Endodermal cell (in vitro differentiated cells): Measurements from ENCODE around the gene DDX4. TPM values are rescaled to one million over a fixed set of nuclear protein-coding genes. Genes with fewer than 3 reads are reported as not detected.
"Not testable (repeated sequence)": the region's sequence is repeated elsewhere in the genome, so short reads cannot be mapped to it uniquely, and the experiment has no call there.

ENCODE experiments used
- DNase-seq: peaks from one replicate; pipeline ENCODE4 v3.0.0-alpha.2; 2017
- H3K27ac ChIP-seq: 2 replicates; pipeline ENCODE4 v1.5.1; 2013; ENCODE audit warnings: mild to moderate bottlenecking, low read depth, low read length, moderate library complexity
- H3K27me3 ChIP-seq: 2 replicates; pipeline ENCODE4 v1.6.1; 2013; ENCODE audit warnings: mild to moderate bottlenecking, low read length, moderate library complexity; ENCODE audit not compliant: insufficient read depth, control insufficient read depth, poor library complexity, severe bottlenecking
- H3K36me3 ChIP-seq: 2 replicates; pipeline ENCODE4 v1.7.0; 2013; ENCODE audit warnings: mild to moderate bottlenecking, low read length, moderate library complexity; ENCODE audit not compliant: control insufficient read depth, insufficient read depth
- H3K4me1 ChIP-seq: one replicate; pipeline ENCODE4 v1.7.0; 2013; ENCODE audit warnings: low read length; ENCODE audit not compliant: control insufficient read depth, insufficient read depth
- H3K4me3 ChIP-seq: 2 replicates; pipeline ENCODE4 v1.5.1; 2013; ENCODE audit warnings: mild to moderate bottlenecking, low read length, moderate library complexity
- H3K9ac ChIP-seq: 2 replicates; pipeline ENCODE4 v1.6.1; 2013; ENCODE audit warnings: mild to moderate bottlenecking, low read length, moderate library complexity; ENCODE audit not compliant: poor library complexity, severe bottlenecking; ENCODE audit errors: extremely low read depth
- H3K9me3 ChIP-seq: 2 replicates; pipeline ENCODE4 v1.6.1; 2013; ENCODE audit warnings: mild to moderate bottlenecking, low read length, moderate library complexity; ENCODE audit not compliant: control insufficient read depth
- H3K27ac Mint-ChIP-seq: 2 replicates; pipeline ENCODE4 v1.8.0; 2020; ENCODE audit warnings: mixed read lengths
- H3K27me3 Mint-ChIP-seq: 2 replicates; pipeline ENCODE4 v1.8.0; 2021; ENCODE audit warnings: mild to moderate bottlenecking, mixed read lengths; ENCODE audit not compliant: insufficient read depth
- H3K36me3 Mint-ChIP-seq: 2 replicates; pipeline ENCODE4 v1.8.0; 2020; ENCODE audit warnings: low read depth, mixed read lengths
- H3K4me1 Mint-ChIP-seq: 2 replicates; pipeline ENCODE4 v1.8.0; 2020; ENCODE audit warnings: mixed read lengths
- H3K4me3 Mint-ChIP-seq: 2 replicates; pipeline ENCODE4 v1.8.0; 2020; ENCODE audit warnings: mild to moderate bottlenecking, moderate library complexity, mixed read lengths
- H3K9me3 Mint-ChIP-seq: 2 replicates; pipeline ENCODE4 v1.8.0; 2020; ENCODE audit warnings: mild to moderate bottlenecking, mixed read lengths
- CTCF ChIP-seq: fragments of 200-600 bp; sonication (generic); conservative IDR thresholded peaks from 2 replicates; pipeline ENCODE4 v1.5.0; 2021; ENCODE audit warnings: antibody characterized with exemption, mild to moderate bottlenecking
- WGBS, 2 experiments: methylation state at CpG; one replicate each; pipeline versions ENCODE4 v1.1.5 to v1.1.7; 2013; ENCODE audit warnings: missing lambda C conversion rate in 2 of 2, mixed read lengths in 1 of 2; ENCODE audit not compliant: insufficient coverage in 1 of 2, insufficient read length in 1 of 2; 5-methylcytosine and 5-hydroxymethylcytosine counted together
- total RNA-seq, 2 donors: library from RNA; stranded (reverse); fragmentation: NEBNext Ultra II Directional in 1 of 2; extraction: Animal tissue kit (Norgen Biotek cat#: 25700) in 1 of 2; gene quantifications; 2 replicates in 1 of 2; 3 replicates in 1 of 2; pipeline ENCODE4 v1.2.1, GENCODE V29; 2021

The DDX4 gene
- total RNA-seq, 2 donors from 2014 or later, result not detected

- H3K27ac Mint-ChIP-seq, result no peak overlapping the region
- H3K4me3 ChIP-seq, result no peak overlapping the region
- H3K27me3 ChIP-seq, result no peaks in the 10 kb centered on the region
- H3K36me3 ChIP-seq, result no peaks in the 10 kb centered on the region
- WGBS, 2 experiments, result 88% methylated on average over 1 of the region's 1 CpG; no CpG with 5 or more reads in 1 of the 2 experiments
- no peak for DNase-seq
- TF ChIP-seq CTCF, result no peak
- no peak overlapping the region for H3K9ac ChIP-seq
- H3K4me1 ChIP-seq, result no peaks in the 10 kb centered on the region
- H3K4me1 Mint-ChIP-seq, result peaks cover 6% of the 10 kb centered on the region
- H3K9me3 Mint-ChIP-seq, result no peaks in the 10 kb centered on the region
- H3K27me3 Mint-ChIP-seq, result no peaks in the 10 kb centered on the region
- no peak overlapping the region for H3K27ac ChIP-seq
- H3K36me3 Mint-ChIP-seq, result no peaks in the 10 kb centered on the region
- H3K9me3 ChIP-seq, result no peaks in the 10 kb centered on the region
- no peak overlapping the region for H3K4me3 Mint-ChIP-seq
Observed at GRCh38 chr5:55773057-55773456, 35.2 kb downstream of the DDX4 start.

GRCh38 chr5:55777332-55777731 lies 39.5 kb downstream of the DDX4 start:
- Histone ChIP-seq H3K9ac (no peak overlapping the region), H3K4me1 (no peaks in the 10 kb centered on the region), H3K36me3 (no peaks in the 10 kb centered on the region), H3K4me3 (no peak overlapping the region), H3K27ac (no peak overlapping the region), H3K9me3 (no peaks in the 10 kb centered on the region), H3K27me3 (no peaks in the 10 kb centered on the region)
- Mint-ChIP-seq H3K4me1 (peaks cover under 1% of the 10 kb centered on the region), H3K4me3 (no peak overlapping the region), H3K9me3 (no peaks in the 10 kb centered on the region), H3K27ac (no peak overlapping the region), H3K36me3 (no peaks in the 10 kb centered on the region), H3K27me3 (no peaks in the 10 kb centered on the region)
- DNase-seq, result no peak
- 90% methylated on average over 6 of the region's 6 CpGs; no CpG with 5 or more reads in 1 of the 2 experiments for WGBS, 2 experiments
- TF ChIP-seq CTCF, result no peak

GRCh38 chr5:55800924-55801323 lies 63.1 kb downstream of the DDX4 start:
- H3K4me1 ChIP-seq, result no peaks in the 10 kb centered on the region
- no peaks in the 10 kb centered on the region for H3K36me3 Mint-ChIP-seq
- no peak overlapping the region for H3K27ac ChIP-seq
- no peak for DNase-seq
- H3K27ac Mint-ChIP-seq, result no peak overlapping the region
- H3K4me3 ChIP-seq, result no peak overlapping the region
- no peaks in the 10 kb centered on the region for H3K9me3 ChIP-seq
- no peaks in the 10 kb centered on the region for H3K36me3 ChIP-seq
- TF ChIP-seq CTCF, result no peak
- 99 to 100% methylated on average over 2 to 5 of the region's 6 CpGs for WGBS, 2 experiments
- peaks cover 1% of the 10 kb centered on the region for H3K9me3 Mint-ChIP-seq
- no peaks in the 10 kb centered on the region for H3K4me1 Mint-ChIP-seq
- no peaks in the 10 kb centered on the region for H3K27me3 ChIP-seq
- H3K4me3 Mint-ChIP-seq, result no peak overlapping the region
- H3K27me3 Mint-ChIP-seq, result no peaks in the 10 kb centered on the region
- H3K9ac ChIP-seq, result no peak overlapping the region

GRCh38 chr5:55808814-55809213 lies 71.0 kb downstream of the DDX4 start:
- peaks cover 44% of the 10 kb centered on the region for H3K9me3 Mint-ChIP-seq
- 72 to 88% methylated on average over 3 to 7 of the region's 7 CpGs for WGBS, 2 experiments

GRCh38 chr5:55815939-55816338 lies 78.1 kb downstream of the DDX4 start:
- H3K27me3 Mint-ChIP-seq, result peaks cover 13% of the 10 kb centered on the region
- not testable (repeated sequence) for H3K4me1 ChIP-seq, H3K9me3 ChIP-seq, H3K27ac Mint-ChIP-seq, H3K4me1 Mint-ChIP-seq, H3K4me3 ChIP-seq, H3K27ac ChIP-seq, H3K27me3 ChIP-seq, H3K36me3 Mint-ChIP-seq, H3K36me3 ChIP-seq, H3K4me3 Mint-ChIP-seq, DNase-seq, H3K9ac ChIP-seq, H3K9me3 Mint-ChIP-seq
- WGBS, 2 experiments, result 90 to 93% methylated on average over 2 to 4 of the region's 4 CpGs

More at GRCh38 chr5:55808814-55809213, 71.0 kb downstream of the DDX4 start:
- H3K27me3 Mint-ChIP-seq, H3K27ac Mint-ChIP-seq, H3K36me3 Mint-ChIP-seq, H3K27ac ChIP-seq, DNase-seq, H3K9ac ChIP-seq, H3K4me1 ChIP-seq, H3K36me3 ChIP-seq, H3K27me3 ChIP-seq, H3K4me1 Mint-ChIP-seq, H3K4me3 ChIP-seq, H3K4me3 Mint-ChIP-seq, H3K9me3 ChIP-seq: not testable (repeated sequence)
